Measurements from ENCODE around the gene JMJD4.
A peak's percentile ranks its signal among the peaks of the same experiment; 100 is the strongest.

Gene JMJD4, protein sequence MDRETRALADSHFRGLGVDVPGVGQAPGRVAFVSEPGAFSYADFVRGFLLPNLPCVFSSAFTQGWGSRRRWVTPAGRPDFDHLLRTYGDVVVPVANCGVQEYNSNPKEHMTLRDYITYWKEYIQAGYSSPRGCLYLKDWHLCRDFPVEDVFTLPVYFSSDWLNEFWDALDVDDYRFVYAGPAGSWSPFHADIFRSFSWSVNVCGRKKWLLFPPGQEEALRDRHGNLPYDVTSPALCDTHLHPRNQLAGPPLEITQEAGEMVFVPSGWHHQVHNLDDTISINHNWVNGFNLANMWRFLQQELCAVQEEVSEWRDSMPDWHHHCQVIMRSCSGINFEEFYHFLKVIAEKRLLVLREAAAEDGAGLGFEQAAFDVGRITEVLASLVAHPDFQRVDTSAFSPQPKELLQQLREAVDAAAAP

DNA sequence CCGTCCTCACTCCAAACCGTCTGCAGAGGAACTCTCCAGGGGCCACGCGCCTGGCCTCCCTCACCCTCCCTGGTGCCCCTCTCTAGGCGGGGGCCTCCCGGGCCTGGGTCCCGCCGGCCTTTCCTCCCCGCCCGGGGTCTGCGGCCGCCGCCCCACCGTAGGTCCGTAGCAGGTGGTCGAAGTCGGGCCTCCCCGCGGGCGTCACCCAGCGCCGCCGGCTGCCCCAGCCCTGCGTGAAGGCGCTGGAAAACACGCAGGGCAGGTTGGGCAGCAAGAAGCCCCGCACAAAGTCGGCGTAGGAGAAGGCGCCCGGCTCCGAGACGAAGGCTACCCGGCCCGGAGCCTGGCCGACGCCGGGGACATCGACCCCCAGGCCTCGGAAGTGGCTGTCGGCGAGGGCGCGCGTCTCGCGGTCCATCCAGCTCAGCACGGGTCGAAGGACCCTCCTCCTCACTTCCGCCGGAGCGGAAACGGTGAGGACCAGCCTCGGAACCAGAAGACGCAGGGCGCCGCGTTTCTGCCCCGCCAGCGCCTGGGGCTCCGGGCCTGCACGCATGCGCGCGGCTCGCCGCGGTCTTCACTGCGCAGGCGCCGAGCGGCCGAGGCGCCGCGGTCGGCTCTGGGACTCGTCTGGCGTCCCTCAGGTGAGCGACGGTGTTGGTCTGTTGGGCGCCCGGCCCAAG lies at the start of gene JMJD4, which contains the start of gene SNAP47:
JMJD4 (minus strand) TSS at position 447 of the 683 bp plus-strand sequence; CDS start at position 418, 29 bp downstream.
SNAP47 (plus strand) TSS at position 580 of the 683 bp plus-strand sequence. CDS start 12,302 bp downstream, outside the sequence.
- TF ChIP-seq, protein P1, sequence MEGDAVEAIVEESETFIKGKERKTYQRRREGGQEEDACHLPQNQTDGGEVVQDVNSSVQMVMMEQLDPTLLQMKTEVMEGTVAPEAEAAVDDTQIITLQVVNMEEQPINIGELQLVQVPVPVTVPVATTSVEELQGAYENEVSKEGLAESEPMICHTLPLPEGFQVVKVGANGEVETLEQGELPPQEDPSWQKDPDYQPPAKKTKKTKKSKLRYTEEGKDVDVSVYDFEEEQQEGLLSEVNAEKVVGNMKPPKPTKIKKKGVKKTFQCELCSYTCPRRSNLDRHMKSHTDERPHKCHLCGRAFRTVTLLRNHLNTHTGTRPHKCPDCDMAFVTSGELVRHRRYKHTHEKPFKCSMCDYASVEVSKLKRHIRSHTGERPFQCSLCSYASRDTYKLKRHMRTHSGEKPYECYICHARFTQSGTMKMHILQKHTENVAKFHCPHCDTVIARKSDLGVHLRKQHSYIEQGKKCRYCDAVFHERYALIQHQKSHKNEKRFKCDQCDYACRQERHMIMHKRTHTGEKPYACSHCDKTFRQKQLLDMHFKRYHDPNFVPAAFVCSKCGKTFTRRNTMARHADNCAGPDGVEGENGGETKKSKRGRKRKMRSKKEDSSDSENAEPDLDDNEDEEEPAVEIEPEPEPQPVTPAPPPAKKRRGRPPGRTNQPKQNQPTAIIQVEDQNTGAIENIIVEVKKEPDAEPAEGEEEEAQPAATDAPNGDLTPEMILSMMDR (conservative IDR thresholded peaks at IDR 0.05; ENCODE audit: low read depth, low read length), result no peak
- peak within 1 kb of the TSS; percentile 95 for H3K4me3 ChIP-seq (ENCODE audit: low read depth, low read length)
- DNase-seq (ENCODE audit: low read depth), result peak; percentile 93

DNA sequence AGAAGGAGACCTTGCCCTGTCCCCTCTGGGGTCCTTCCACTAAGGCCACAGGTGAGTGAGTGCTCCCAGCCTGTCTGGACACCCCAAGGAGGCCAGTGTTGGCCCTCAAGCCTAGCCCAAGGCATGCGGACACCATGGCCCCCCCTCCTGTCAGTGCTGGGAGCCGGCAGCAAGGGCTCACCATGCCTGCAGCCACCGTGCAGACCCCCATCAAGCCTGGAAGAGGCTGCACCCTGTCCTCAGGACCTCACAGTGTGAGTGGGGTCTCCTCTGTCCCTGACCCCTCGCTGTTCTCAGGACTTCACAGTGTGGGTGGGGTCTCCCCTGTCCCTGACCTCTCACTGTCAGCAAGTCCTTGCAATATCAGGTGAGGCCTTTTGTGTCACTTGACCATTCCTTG lies 47.1 kb upstream of the JMJD4 start:
- TF ChIP-seq, protein P1 (conservative IDR thresholded peaks at IDR 0.05; ENCODE audit: low read depth, low read length), result no peak
- no peak overlapping the region for H3K4me3 ChIP-seq (ENCODE audit: low read depth, low read length)
- no peak for DNase-seq (ENCODE audit: low read depth)

DNA sequence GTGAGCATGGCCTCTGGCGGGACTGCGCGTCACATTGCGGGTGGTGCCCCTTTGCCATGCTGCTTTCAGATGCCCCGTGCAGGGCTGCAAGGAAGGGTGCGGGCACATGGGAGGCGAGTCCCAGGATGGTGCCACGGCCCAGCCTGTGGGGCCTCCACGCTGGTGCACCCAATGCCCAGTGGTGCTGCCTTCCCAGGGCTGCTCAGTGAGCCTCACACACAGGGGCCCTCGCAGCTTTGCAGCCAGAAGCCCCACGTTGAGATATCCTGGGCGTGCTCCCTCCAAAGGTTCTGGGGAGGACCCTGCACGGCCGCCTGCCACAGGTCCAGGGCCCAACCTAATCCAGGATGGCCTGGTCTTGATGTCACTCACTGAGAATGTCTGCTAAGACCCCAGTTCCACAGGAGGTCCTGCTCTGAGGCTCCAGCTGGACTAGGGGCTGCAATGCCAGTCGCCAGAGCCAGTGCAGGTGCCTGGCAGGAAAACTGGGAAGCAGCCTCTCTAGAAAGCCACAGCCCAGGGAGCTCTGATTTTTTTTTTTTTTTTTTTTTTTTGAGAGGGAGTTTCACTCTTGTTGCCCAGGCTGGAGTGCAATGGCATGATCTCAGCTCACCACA lies 46.3 kb upstream of the JMJD4 start:
- TF ChIP-seq, protein P1 (conservative IDR thresholded peaks at IDR 0.05; ENCODE audit: low read depth, low read length), result no peak
- no peak for DNase-seq (ENCODE audit: low read depth)
- no peak overlapping the region for H3K4me3 ChIP-seq (ENCODE audit: low read depth, low read length)

DNA sequence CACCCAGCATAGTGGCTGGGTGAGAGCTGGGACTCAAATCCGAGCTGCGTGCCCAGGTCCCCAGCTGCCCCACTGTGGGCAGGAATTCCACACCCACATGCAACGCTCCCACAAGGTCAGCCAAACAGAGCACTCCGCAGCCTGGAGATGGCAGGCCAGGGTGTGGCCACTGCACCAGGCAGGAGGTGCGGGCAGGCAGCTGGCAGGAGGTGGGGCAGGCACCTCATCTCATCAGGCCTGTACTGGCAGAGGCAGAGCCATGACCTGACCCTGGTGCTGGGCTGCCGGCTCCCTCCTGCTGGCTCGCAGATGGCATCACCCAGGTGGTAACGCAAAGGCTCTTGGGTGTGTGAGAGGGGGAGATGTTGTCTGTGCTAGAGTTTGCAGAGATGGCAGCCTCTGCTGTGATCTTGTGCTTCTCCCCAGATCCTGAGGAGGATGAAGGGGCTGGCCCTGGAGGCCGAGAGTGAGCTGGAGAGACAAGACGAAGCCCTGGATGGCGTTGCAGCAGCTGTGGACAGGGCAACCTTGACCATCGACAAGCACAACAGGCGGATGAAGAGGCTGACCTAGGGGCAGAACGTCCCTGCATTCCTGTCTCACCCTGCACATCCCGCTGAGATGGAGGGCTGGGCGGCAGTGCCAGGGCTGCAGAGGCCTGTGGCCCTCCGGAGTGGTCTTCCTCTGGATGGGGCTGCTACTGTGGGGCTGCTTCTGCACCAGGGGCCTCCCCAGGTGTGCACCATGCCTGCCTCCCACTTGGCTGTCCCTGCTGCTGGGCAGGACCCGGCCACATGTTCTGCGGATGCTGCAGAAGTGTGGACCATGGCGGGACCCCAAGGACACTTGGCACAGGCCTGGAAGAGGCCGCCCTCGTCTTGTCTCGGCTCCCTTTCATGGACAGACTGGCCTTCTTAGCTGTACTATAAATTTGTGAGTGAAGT lies 45.3 kb upstream of the JMJD4 start:
- H3K4me3 ChIP-seq (ENCODE audit: low read depth, low read length), result no peak overlapping the region
- no peak for DNase-seq (ENCODE audit: low read depth)
- TF ChIP-seq, protein P1 (conservative IDR thresholded peaks at IDR 0.05; ENCODE audit: low read depth, low read length), result no peak

DNA sequence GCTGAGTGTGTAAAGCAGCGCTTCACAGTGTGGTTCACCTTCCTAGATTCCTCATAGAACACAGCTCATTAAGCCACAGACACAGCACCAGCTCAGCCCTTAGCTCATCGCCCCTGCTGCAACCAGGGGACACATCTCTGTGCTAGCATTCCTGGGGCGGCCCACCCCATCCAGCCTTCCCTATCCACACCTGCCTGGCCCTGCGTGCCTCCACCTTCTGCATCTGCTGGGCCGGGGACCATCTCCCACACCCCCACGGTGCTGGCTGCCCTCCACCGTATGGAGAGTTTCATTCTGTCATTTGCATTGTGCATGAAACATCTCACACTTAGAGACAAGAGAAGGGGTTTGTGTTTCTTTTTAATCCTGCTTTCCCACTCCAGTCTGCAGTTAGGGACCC lies 44.6 kb upstream of the JMJD4 start:
- no peak for DNase-seq (ENCODE audit: low read depth)
- H3K4me3 ChIP-seq (ENCODE audit: low read depth, low read length), result no peak overlapping the region
- TF ChIP-seq, protein P1 (conservative IDR thresholded peaks at IDR 0.05; ENCODE audit: low read depth, low read length), result no peak

DNA sequence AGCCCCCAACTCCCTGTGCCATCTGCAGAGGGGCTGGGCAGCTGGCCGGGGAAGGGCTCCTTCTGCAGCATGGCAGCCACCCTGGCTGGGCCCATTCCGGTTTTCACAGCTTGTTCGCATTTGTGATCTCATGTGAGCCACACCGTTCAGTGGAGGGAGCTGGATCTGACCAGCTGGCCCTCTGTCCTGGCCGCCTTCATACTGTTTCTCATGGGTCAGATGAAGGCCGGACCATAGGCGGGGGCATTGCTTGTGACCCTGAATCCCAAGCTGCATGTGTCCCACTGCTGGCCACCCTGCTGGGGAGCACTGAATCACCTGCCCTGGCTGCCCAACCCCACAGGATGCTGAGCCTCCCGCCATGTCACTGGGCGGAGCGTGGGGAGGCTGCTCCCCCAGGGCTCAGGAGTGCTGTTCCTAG lies 43.9 kb upstream of the JMJD4 start:
- H3K4me3 ChIP-seq (ENCODE audit: low read depth, low read length), result no peak overlapping the region
- TF ChIP-seq, protein P1 (conservative IDR thresholded peaks at IDR 0.05; ENCODE audit: low read depth, low read length), result no peak

More for the DNA sequence above, 43.9 kb upstream of the JMJD4 start:
- DNase-seq (ENCODE audit: low read depth), result no peak
